ENCODE data around the gene TRIOBP. TPM values are rescaled to one million over a fixed set of nuclear protein-coding genes. Genes with fewer than 3 reads are reported as not detected.

Gene TRIOBP
- total and polyA plus RNA-seq, 2 of the 13 experiments (the other 11 are each of a cell fraction or from before 2014, with no cell fraction given) = 6.1 to 15.4 TPM

- TF ChIP-seq PAXIP1 (CRISPR knock-in tag; conservative IDR thresholded peaks at IDR 0.05) (no peak), RFXANK (CRISPR knock-in tag; IDR thresholded peaks at IDR 0.05) (no peak), ZNF878 (CRISPR knock-in tag; IDR thresholded peaks at IDR 0.05) (no peak), ATF4 (CRISPR knock-in tag; IDR thresholded peaks at IDR 0.05) (no peak), ZKSCAN8 (CRISPR knock-in tag; IDR thresholded peaks at IDR 0.05; ENCODE audit: borderline replicate concordance) (no peak), ZNF451 (CRISPR knock-in tag; IDR thresholded peaks at IDR 0.05) (no peak), THAP8 (CRISPR knock-in tag; IDR thresholded peaks at IDR 0.05; ENCODE audit: borderline replicate concordance) (no peak), ZFP82 (CRISPR knock-in tag; IDR thresholded peaks at IDR 0.05; ENCODE audit: borderline replicate concordance) (no peak), SNAPC5 (CRISPR knock-in tag; IDR thresholded peaks at IDR 0.05; ENCODE audit: borderline replicate concordance) (no peak), DMAP1 (CRISPR knock-in tag; IDR thresholded peaks at IDR 0.05) (no peak), THAP9 (CRISPR knock-in tag; IDR thresholded peaks at IDR 0.05; ENCODE audit: borderline replicate concordance) (no peak), CHD4 (IDR thresholded peaks at IDR 0.05; ENCODE audit: borderline replicate concordance, low read length) (no peak), PAX8 (CRISPR knock-in tag; IDR thresholded peaks at IDR 0.05; ENCODE audit: borderline replicate concordance) (no peak), RERE (CRISPR knock-in tag; IDR thresholded peaks at IDR 0.05; ENCODE audit: low read depth) (no peak), ATM (IDR thresholded peaks at IDR 0.05; ENCODE audit: borderline replicate concordance) (no peak)
Observed at GRCh38 chr22:37734964-37735451, 38.2 kb downstream of the TRIOBP start (continued).
